ENCODE data around the gene CRYAB.

CRYAB gene

GRCh38 chr11:111925953-111926352 is 14.4 kb upstream of the CRYAB start:
- Histone ChIP-seq H3K4me2 (ENCODE audit: low read depth, low read length) (peak overlapping the region; percentile 90), H3F3A (ENCODE audit: insufficient read depth, low read length) (peaks cover 7% of the 10 kb centered on the region; the same call in 1 of the 2 replicates), H3K4me3 (ENCODE audit: low read length) (peak overlapping the region; percentile 54), H3K9me3 (replicated peaks; ENCODE audit: insufficient read depth, low read length) (no peaks in the 10 kb centered on the region), H3K27me3 (replicated peaks; ENCODE audit: insufficient read depth, low read length) (no peaks in the 10 kb centered on the region), H3K79me2 (ENCODE audit: low read length) (no peaks in the 10 kb centered on the region), H3K27ac (ENCODE audit: low read length) (peak overlapping the region; percentile 72; the same call in 1 of the 2 replicates), H3K4me1 (ENCODE audit: low read length) (peaks cover 6% of the 10 kb centered on the region), H4K20me1 (ENCODE audit: insufficient read depth, low read length) (no peaks in the 10 kb centered on the region), H3K36me3 (replicated peaks; ENCODE audit: insufficient read depth, low read length) (no peaks in the 10 kb centered on the region), H3K9ac (ENCODE audit: low read length) (peak overlapping the region; percentile 54; the same call in 1 of the 2 replicates), H3K9me2 (replicated peaks; ENCODE audit: insufficient read depth, low read length) (no peaks in the 10 kb centered on the region), H2AFZ (ENCODE audit: low read length) (peak overlapping the region; percentile 73)
- TF ChIP-seq EZH2 (optimal IDR thresholded peaks at IDR 0.05; ENCODE audit: low read depth, low read length) (no peak), CTCF (IDR thresholded peaks at IDR 0.05; ENCODE audit: low read length) (no peak), EZH2phosphoT487 (IDR thresholded peaks at IDR 0.05; ENCODE audit: low read length) (no peak)
- no peak for DNase-seq

DNA sequence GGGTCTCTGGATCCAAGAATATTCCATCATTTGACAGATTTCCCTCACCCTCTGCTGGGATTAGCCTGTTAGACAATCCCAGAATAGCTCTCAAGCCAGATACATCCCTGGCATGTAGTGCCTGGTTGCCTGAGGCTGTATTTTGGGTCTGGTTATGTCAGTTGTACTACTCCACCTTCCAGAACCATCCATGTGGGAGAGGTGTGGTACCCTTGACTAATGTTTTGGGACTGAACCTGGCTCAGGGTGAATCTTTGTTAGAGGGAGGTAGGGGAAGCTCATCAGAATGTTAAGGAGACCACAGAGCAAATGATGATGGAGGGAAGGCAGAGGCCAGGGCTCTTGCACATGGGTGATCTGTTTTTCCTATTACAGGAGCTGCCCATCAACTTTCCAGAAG is 12.4 kb upstream of the CRYAB start:
- H3K27me3 ChIP-seq (replicated peaks; ENCODE audit: insufficient read depth, low read length): no peaks in the 10 kb centered on the region
- H3K27ac ChIP-seq (ENCODE audit: low read length): no peak overlapping the region
- H4K20me1 ChIP-seq (ENCODE audit: insufficient read depth, low read length): no peaks in the 10 kb centered on the region
- no peak overlapping the region for H3K4me2 ChIP-seq (ENCODE audit: low read depth, low read length)
- H3F3A ChIP-seq (ENCODE audit: insufficient read depth, low read length): peaks cover 7% of the 10 kb centered on the region; the same call in 1 of the 2 replicates
- H3K9me3 ChIP-seq (replicated peaks; ENCODE audit: insufficient read depth, low read length): no peaks in the 10 kb centered on the region
- H3K9me2 ChIP-seq (replicated peaks; ENCODE audit: insufficient read depth, low read length): no peaks in the 10 kb centered on the region
- no peak for TF ChIP-seq EZH2 (optimal IDR thresholded peaks at IDR 0.05; ENCODE audit: low read depth, low read length)
- TF ChIP-seq CTCF (IDR thresholded peaks at IDR 0.05; ENCODE audit: low read length): no peak
- no peak for TF ChIP-seq EZH2phosphoT487 (IDR thresholded peaks at IDR 0.05; ENCODE audit: low read length)
- no peaks in the 10 kb centered on the region for H3K36me3 ChIP-seq (replicated peaks; ENCODE audit: insufficient read depth, low read length)
- H3K4me3 ChIP-seq (ENCODE audit: low read length): no peak overlapping the region
- no peaks in the 10 kb centered on the region for H3K79me2 ChIP-seq (ENCODE audit: low read length)
- no peak for DNase-seq
- H3K4me1 ChIP-seq (ENCODE audit: low read length): peaks cover 6% of the 10 kb centered on the region
- H3K9ac ChIP-seq (ENCODE audit: low read length): no peak overlapping the region
- H2AFZ ChIP-seq (ENCODE audit: low read length): no peak overlapping the region

- no peak for DNase-seq
- H4K20me1 ChIP-seq (ENCODE audit: insufficient read depth, low read length): no peaks in the 10 kb centered on the region
- H3K9me2 ChIP-seq (replicated peaks; ENCODE audit: insufficient read depth, low read length): no peaks in the 10 kb centered on the region
- no peaks in the 10 kb centered on the region for H3K9me3 ChIP-seq (replicated peaks; ENCODE audit: insufficient read depth, low read length)
- H3K4me3 ChIP-seq (ENCODE audit: low read length): no peak overlapping the region
- no peak overlapping the region for H3K9ac ChIP-seq (ENCODE audit: low read length)
- no peak overlapping the region for H2AFZ ChIP-seq (ENCODE audit: low read length)
- no peaks in the 10 kb centered on the region for H3K36me3 ChIP-seq (replicated peaks; ENCODE audit: insufficient read depth, low read length)
- TF ChIP-seq EZH2phosphoT487 (IDR thresholded peaks at IDR 0.05; ENCODE audit: low read length) (no peak), CTCF (IDR thresholded peaks at IDR 0.05; ENCODE audit: low read length) (no peak), EZH2 (optimal IDR thresholded peaks at IDR 0.05; ENCODE audit: low read depth, low read length) (no peak)
- no peak overlapping the region for H3K27ac ChIP-seq (ENCODE audit: low read length)
- no peaks in the 10 kb centered on the region for H3K79me2 ChIP-seq (ENCODE audit: low read length)
- H3K4me1 ChIP-seq (ENCODE audit: low read length): peaks cover 6% of the 10 kb centered on the region
- no peaks in the 10 kb centered on the region for H3K27me3 ChIP-seq (replicated peaks; ENCODE audit: insufficient read depth, low read length)
- H3K4me2 ChIP-seq (ENCODE audit: low read depth, low read length): no peak overlapping the region
- peaks cover 7% of the 10 kb centered on the region for H3F3A ChIP-seq (ENCODE audit: insufficient read depth, low read length)
Observed at GRCh38 chr11:111923351-111923788, 11.8 kb upstream of the CRYAB start.

All from MM.1S (cell line).